Skeletal muscle satellite cell (primary cell): ENCODE data around the gene USP44.
"Not testable (repeated sequence)": the region's sequence is repeated elsewhere in the genome, so short reads cannot be mapped to it uniquely, and the experiment has no call there.

ENCODE experiments used
- H3K27me3 ChIP-seq: 2 replicates; pipeline ENCODE4 v1.7.0; 2013; ENCODE audit warnings: low read length; ENCODE audit not compliant: control insufficient read depth, insufficient read depth
- H3K36me3 ChIP-seq: 2 replicates; pipeline ENCODE4 v1.7.0; 2013; ENCODE audit warnings: mild to moderate bottlenecking, control low read depth, low read length; ENCODE audit not compliant: insufficient read depth
- H3K4me1 ChIP-seq: 2 replicates; pipeline ENCODE4 v1.7.0; 2013; ENCODE audit warnings: low read length; ENCODE audit not compliant: control insufficient read depth, insufficient read depth
- H3K4me2 ChIP-seq: 2 replicates; pipeline ENCODE4 v1.7.0; 2013; ENCODE audit warnings: mild to moderate bottlenecking, low read length
- H3K4me3 ChIP-seq: 2 replicates; pipeline ENCODE4 v1.7.0; 2013; ENCODE audit warnings: low read length
- H3K9ac ChIP-seq: 2 replicates; pipeline ENCODE4 v1.7.0; 2013; ENCODE audit warnings: mild to moderate bottlenecking, low read depth, low read length, moderate library complexity
- H3K9me3 ChIP-seq: replicated peaks from 2 replicates; pipeline ENCODE4 v1.7.0; 2013; ENCODE audit warnings: mild to moderate bottlenecking, control low read depth, low read length

Gene USP44

GRCh38 chr12:95573951-95574576 is 22.8 kb upstream of the USP44 start:
- H3K4me1 ChIP-seq = no peaks in the 10 kb centered on the region
- no peaks in the 10 kb centered on the region for H3K9me3 ChIP-seq
- no peaks in the 10 kb centered on the region for H3K36me3 ChIP-seq
- H3K9ac ChIP-seq = no peak overlapping the region
- H3K27me3 ChIP-seq = peaks cover 6% of the 10 kb centered on the region
- H3K4me2 ChIP-seq = no peak overlapping the region
- no peak overlapping the region for H3K4me3 ChIP-seq

- Histone ChIP-seq H3K4me3 (no peak overlapping the region), H3K36me3 (no peaks in the 10 kb centered on the region), H3K9me3 (no peaks in the 10 kb centered on the region), H3K4me2 (no peak overlapping the region), H3K9ac (no peak overlapping the region), H3K27me3 (peaks cover 12% of the 10 kb centered on the region), H3K4me1 (no peaks in the 10 kb centered on the region)
Measured at GRCh38 chr12:95571369-95571768, 20.1 kb upstream of the USP44 start.

GRCh38 chr12:95568045-95568444 is 16.8 kb upstream of the USP44 start:
- not testable (repeated sequence) for H3K4me2 ChIP-seq, H3K9me3 ChIP-seq, H3K36me3 ChIP-seq, H3K4me1 ChIP-seq, H3K9ac ChIP-seq, H3K27me3 ChIP-seq, H3K4me3 ChIP-seq

DNA sequence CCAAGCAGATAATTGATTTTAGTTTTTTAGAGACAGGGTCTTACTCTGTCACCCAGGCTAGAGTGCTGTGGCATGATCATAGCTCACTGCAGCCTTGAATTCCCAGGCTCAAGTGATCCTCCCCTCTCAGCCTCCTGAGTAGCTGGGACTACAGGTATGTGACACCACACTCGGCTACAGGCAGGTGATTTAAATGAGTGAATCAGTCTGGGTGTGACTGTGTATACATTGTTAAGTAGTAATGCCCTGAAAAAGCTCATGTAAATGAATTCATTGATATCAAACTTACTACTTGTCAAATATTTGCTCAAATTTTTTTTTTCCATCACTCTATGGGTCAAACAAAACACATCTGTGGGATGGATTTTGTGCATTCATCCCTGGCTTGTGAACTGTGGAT is 6.3 kb upstream of the USP44 start:
- Histone ChIP-seq H3K9ac (no peak overlapping the region), H3K4me2 (no peak overlapping the region), H3K9me3 (no peaks in the 10 kb centered on the region), H3K4me3 (no peak overlapping the region), H3K4me1 (no peaks in the 10 kb centered on the region), H3K36me3 (no peaks in the 10 kb centered on the region), H3K27me3 (peaks cover 26% of the 10 kb centered on the region)

- Histone ChIP-seq H3K9me3 (peaks cover under 1% of the 10 kb centered on the region), H3K36me3 (no peaks in the 10 kb centered on the region), H3K4me1 (no peaks in the 10 kb centered on the region), H3K27me3 (peaks cover 46% of the 10 kb centered on the region), H3K9ac (no peak overlapping the region), H3K4me2 (no peak overlapping the region), H3K4me3 (no peak overlapping the region)
Measured at GRCh38 chr12:95554532-95555071, 3.3 kb upstream of the USP44 start.

DNA sequence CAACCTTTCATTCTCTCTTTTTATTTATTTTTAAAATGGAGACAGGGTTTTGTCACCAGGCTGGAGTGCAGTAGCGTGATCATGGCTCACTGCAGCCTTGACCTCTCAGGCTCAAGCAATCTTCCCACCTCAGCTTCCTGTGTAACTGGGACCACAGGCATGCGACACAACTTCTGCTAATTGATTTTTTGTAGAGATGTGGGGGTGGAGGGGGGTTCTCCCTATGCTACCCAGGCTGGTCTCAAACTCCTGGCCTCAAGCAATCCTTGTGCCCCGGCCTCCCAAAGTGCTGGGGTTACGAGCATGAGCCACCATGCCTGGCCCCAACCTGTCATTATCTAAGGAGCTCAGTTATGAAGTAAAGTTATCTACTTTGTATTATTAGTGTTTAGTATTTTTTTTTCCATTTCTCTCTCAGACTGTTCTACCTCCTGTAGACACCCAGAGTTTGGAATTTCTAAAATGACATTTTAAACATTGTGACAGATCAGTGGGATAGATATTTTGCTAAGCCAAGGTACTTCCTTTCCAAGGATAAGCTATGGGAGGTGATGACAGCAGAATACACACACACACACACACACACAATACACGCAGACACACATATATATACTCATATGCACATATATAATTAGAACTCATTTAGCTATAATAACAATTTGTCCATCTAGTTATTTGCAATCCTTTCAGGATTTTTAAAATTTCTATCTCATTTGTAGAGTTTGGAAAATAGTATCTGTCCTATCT is 2.1 kb upstream of the USP44 start:
- Histone ChIP-seq H3K36me3 (no peaks in the 10 kb centered on the region), H3K4me2 (no peak overlapping the region), H3K9ac (no peak overlapping the region), H3K27me3 (peaks cover 55% of the 10 kb centered on the region), H3K4me3 (no peak overlapping the region), H3K9me3 (peaks cover 9% of the 10 kb centered on the region), H3K4me1 (peaks cover 2% of the 10 kb centered on the region)

GRCh38 chr12:95551913-95552516 is 739 bp upstream of the USP44 start:
- Histone ChIP-seq H3K4me2 (no peak overlapping the region), H3K4me1 (peaks cover 10% of the 10 kb centered on the region), H3K9me3 (peaks cover 9% of the 10 kb centered on the region), H3K9ac (no peak overlapping the region), H3K4me3 (no peak overlapping the region), H3K36me3 (no peaks in the 10 kb centered on the region), H3K27me3 (peaks cover 61% of the 10 kb centered on the region)

- Histone ChIP-seq H3K4me3 (no peak overlapping the region), H3K9me3 (peaks cover 9% of the 10 kb centered on the region), H3K27me3 (peaks cover 64% of the 10 kb centered on the region), H3K9ac (no peak overlapping the region), H3K4me1 (peaks cover 10% of the 10 kb centered on the region), H3K4me2 (no peak overlapping the region), H3K36me3 (no peaks in the 10 kb centered on the region)
Measured at GRCh38 chr12:95549392-95550084, 1.7 kb downstream of the USP44 start.

GRCh38 chr12:95548539-95549391 is 2.5 kb downstream of the USP44 start:
- Histone ChIP-seq H3K4me1 (peaks cover 10% of the 10 kb centered on the region), H3K4me2 (peak overlapping the region; percentile 75), H3K4me3 (peak overlapping the region; percentile 68), H3K9ac (no peak overlapping the region), H3K36me3 (no peaks in the 10 kb centered on the region), H3K9me3 (peaks cover 9% of the 10 kb centered on the region), H3K27me3 (peaks cover 62% of the 10 kb centered on the region)

DNA sequence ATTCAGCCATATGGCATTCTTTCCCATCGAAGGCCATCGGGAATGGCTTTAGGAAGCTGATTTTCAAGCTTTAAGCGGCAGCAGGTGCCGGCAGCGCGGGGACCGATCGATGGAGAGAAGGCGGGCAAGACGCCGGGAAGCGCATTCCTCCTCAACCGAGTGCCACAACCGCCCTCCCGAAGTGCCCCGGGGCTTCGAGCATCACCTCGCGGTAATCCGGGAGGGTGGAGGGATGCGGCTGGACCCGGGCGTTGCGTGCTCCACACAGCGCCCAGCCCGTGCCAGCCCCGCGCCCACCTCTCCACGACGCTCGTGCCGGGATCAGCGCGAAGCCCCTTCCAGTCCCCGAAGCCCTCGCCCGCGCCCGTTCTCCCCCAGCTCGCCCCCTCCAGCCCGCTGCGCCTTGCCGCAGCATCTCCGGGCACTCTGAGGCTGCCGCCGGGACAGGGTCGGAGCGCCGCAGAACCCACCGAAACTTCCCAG is 3.2 kb downstream of the USP44 start:
- Histone ChIP-seq H3K4me2 (peak overlapping the region; percentile 75), H3K27me3 (peaks cover 56% of the 10 kb centered on the region), H3K36me3 (no peaks in the 10 kb centered on the region), H3K9me3 (peaks cover 9% of the 10 kb centered on the region), H3K9ac (no peak overlapping the region), H3K4me1 (peaks cover 10% of the 10 kb centered on the region), H3K4me3 (peak overlapping the region; percentile 68)
